ENCODE results near the gene TCF20.

DNA sequence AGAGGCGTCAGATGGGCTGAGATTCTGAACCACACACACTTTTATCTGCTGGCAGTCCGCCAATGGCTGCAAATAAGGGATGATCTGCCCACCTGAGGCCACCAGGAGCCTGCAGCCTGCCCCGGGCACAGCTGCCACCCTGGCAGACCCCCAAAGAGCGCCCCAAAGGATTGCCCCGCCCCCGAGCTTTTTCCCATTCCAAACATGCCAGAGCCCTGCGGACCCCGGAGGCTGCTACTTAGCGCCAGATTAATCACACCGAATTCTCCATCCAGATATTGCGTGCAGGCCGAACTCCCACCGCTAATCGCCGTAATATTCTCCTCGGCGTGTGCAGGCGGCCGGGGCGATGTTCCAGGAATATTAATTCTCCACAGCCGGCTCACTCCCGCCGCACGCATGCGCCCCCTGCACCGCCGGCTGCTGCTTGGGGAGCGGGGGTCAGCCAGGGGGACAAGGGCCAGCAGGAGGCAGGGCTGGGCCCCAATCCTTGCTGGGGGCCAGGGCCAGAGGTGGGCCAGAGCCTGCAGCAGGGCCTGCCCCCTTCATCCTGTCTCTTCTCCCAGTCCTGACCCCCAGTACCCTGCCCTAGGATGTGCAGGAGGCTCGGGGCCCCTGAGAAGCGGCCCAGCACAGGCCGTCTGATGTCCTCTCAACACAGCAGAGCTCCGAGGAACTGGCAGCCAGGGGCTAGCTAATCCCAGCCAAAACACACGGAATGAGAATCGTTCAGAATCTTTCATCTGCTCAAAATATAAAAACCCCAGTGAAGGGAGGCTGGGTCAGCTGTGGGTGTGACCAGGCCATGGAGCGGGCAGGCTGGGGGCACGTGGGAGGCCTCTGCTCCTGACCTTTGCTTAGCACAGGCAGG is 19.5 kb upstream of the TCF20 start:
- no peak for TF ChIP-seq POLR2A (IDR thresholded peaks at IDR 0.05)
- TF ChIP-seq, protein P1, sequence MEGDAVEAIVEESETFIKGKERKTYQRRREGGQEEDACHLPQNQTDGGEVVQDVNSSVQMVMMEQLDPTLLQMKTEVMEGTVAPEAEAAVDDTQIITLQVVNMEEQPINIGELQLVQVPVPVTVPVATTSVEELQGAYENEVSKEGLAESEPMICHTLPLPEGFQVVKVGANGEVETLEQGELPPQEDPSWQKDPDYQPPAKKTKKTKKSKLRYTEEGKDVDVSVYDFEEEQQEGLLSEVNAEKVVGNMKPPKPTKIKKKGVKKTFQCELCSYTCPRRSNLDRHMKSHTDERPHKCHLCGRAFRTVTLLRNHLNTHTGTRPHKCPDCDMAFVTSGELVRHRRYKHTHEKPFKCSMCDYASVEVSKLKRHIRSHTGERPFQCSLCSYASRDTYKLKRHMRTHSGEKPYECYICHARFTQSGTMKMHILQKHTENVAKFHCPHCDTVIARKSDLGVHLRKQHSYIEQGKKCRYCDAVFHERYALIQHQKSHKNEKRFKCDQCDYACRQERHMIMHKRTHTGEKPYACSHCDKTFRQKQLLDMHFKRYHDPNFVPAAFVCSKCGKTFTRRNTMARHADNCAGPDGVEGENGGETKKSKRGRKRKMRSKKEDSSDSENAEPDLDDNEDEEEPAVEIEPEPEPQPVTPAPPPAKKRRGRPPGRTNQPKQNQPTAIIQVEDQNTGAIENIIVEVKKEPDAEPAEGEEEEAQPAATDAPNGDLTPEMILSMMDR (IDR thresholded peaks at IDR 0.05): no peak
